KMS-11 (cell line): ENCODE data around the gene BICRA.

Source experiments
- H2AFZ ChIP-seq: fragments of 200-600 bp; sonication (generic); 2 replicates; pipeline ENCODE4 v1.6.1; 2016; ENCODE audit warnings: antibody characterized with exemption, mixed run types, low read depth
- H3K27ac ChIP-seq: fragments of 200-600 bp; sonication (generic); 2 replicates; pipeline ENCODE4 v1.6.1; 2016; ENCODE audit warnings: mild to moderate bottlenecking, mixed run types
- H3K27me3 ChIP-seq: fragments of 200-600 bp; sonication (generic); 2 replicates; pipeline ENCODE4 v1.6.1; 2017; ENCODE audit warnings: mild to moderate bottlenecking, low read depth, mixed run types, moderate library complexity; ENCODE audit not compliant: insufficient read depth
- H3K36me3 ChIP-seq: fragments of 200-600 bp; sonication (generic); 2 replicates; pipeline ENCODE4 v1.6.1; 2017; ENCODE audit warnings: mild to moderate bottlenecking, mixed run types; ENCODE audit not compliant: insufficient read depth
- H3K4me1 ChIP-seq: fragments of 200-600 bp; sonication (generic); 2 replicates; pipeline ENCODE4 v1.6.1; 2016; ENCODE audit warnings: mild to moderate bottlenecking, low read depth, mixed run types; ENCODE audit not compliant: poor library complexity, severe bottlenecking
- H3K4me2 ChIP-seq: fragments of 200-600 bp; sonication (generic); 2 replicates; pipeline ENCODE4 v1.7.0; 2016; ENCODE audit warnings: mild to moderate bottlenecking, mixed run types
- H3K4me3 ChIP-seq: fragments of 200-600 bp; sonication (generic); IDR thresholded peaks from 2 replicates; pipeline ENCODE4 v1.6.1; 2017; ENCODE audit warnings: low read depth, low read length, mixed read lengths; ENCODE audit not compliant: insufficient read depth
- H3K79me2 ChIP-seq: fragments of 200-600 bp; sonication (generic); 2 replicates; pipeline ENCODE4 v1.6.1; 2016; ENCODE audit warnings: low read depth, mixed run types; ENCODE audit not compliant: insufficient read depth
- H3K9ac ChIP-seq: fragments of 200-600 bp; sonication (generic); 2 replicates; pipeline ENCODE4 v1.6.1; 2016; ENCODE audit warnings: mild to moderate bottlenecking, mixed run types
- H4K20me1 ChIP-seq: fragments of 200-600 bp; sonication (generic); 2 replicates; pipeline ENCODE4 v1.6.1; 2016; ENCODE audit warnings: mild to moderate bottlenecking, mixed run types; ENCODE audit not compliant: insufficient read depth
- CTCF ChIP-seq: fragments of 200-600 bp; sonication (generic); conservative IDR thresholded peaks from 2 replicates; pipeline ENCODE4 v1.6.1; 2017; ENCODE audit warnings: low read depth, mild to moderate bottlenecking, antibody characterized with exemption, low read length, moderate library complexity, mixed read lengths

Gene BICRA

GRCh38 chr19:47600246-47601179 lies 8.4 kb upstream of the BICRA start:
- peak overlapping the region; percentile 60 for H3K27ac ChIP-seq
- H3K4me2 ChIP-seq = peak overlapping the region; percentile 90
- no peaks in the 10 kb centered on the region for H3K36me3 ChIP-seq
- H3K9ac ChIP-seq = peak overlapping the region; percentile 58
- H4K20me1 ChIP-seq = no peaks in the 10 kb centered on the region
- H3K4me1 ChIP-seq = peaks cover 5% of the 10 kb centered on the region
- H2AFZ ChIP-seq = peak overlapping the region; percentile 90
- no peaks in the 10 kb centered on the region for H3K79me2 ChIP-seq
- no peak overlapping the region for H3K4me3 ChIP-seq
- H3K27me3 ChIP-seq = no peaks in the 10 kb centered on the region
- TF ChIP-seq CTCF = no peak

DNA sequence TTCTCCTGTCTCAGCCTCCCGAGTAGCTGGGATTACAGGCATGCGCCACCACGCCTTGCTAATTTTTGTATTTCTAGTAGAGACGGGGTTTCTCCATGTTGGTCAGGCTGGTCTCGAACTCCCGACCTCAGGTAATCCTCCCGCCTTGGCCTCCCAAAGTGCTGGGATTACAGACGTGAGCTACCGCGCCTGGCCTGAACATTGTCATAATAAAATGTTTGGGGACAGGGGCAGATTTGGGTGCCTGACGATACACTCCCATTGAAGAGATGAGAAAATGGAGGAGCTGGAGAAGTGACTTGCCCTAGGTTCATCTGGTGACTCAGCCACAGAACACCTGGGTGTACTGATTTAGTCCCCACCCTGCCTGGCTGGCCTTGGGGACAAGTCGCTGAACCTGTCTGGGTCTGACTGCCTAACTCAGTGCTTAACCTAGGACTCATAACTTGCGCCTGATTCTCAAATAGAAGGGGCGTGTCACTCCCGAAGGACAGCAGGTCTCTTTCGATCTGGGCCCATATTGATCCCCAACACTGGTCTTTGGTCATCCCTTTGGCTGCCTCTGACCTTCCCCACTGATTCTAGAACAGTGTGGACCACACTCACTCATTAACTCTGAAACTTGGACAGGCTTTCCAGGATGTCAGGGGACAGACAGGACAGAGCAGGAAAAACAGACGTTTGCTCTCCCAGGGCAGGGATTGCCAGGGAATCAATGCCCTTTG lies 7.6 kb upstream of the BICRA start:
- Histone ChIP-seq H3K27ac (peak overlapping the region; percentile 60; the same call in 1 of the 2 replicates), H4K20me1 (no peaks in the 10 kb centered on the region), H3K79me2 (no peaks in the 10 kb centered on the region), H3K9ac (peak overlapping the region; percentile 58; the same call in 1 of the 2 replicates), H3K4me3 (no peak overlapping the region), H3K27me3 (no peaks in the 10 kb centered on the region), H3K4me1 (peaks cover 5% of the 10 kb centered on the region), H2AFZ (peak overlapping the region; percentile 83), H3K4me2 (peak overlapping the region; percentile 71; the same call in 1 of the 2 replicates), H3K36me3 (no peaks in the 10 kb centered on the region)
- no peak for TF ChIP-seq CTCF

- H3K4me3 ChIP-seq = no peak overlapping the region
- no peak overlapping the region for H3K27ac ChIP-seq
- H2AFZ ChIP-seq = no peak overlapping the region
- no peaks in the 10 kb centered on the region for H3K27me3 ChIP-seq
- H3K36me3 ChIP-seq = no peaks in the 10 kb centered on the region
- TF ChIP-seq CTCF = no peak
- H3K79me2 ChIP-seq = 0 out of 2 replicates have a peak, but pooled peaks cover 7% of the 10 kb centered on the region
- no peaks in the 10 kb centered on the region for H4K20me1 ChIP-seq
- no peak overlapping the region for H3K4me2 ChIP-seq
- peaks cover 12% of the 10 kb centered on the region for H3K4me1 ChIP-seq
- no peak overlapping the region for H3K9ac ChIP-seq
Observed at GRCh38 chr19:47603706-47604565, 5.0 kb upstream of the BICRA start.

DNA sequence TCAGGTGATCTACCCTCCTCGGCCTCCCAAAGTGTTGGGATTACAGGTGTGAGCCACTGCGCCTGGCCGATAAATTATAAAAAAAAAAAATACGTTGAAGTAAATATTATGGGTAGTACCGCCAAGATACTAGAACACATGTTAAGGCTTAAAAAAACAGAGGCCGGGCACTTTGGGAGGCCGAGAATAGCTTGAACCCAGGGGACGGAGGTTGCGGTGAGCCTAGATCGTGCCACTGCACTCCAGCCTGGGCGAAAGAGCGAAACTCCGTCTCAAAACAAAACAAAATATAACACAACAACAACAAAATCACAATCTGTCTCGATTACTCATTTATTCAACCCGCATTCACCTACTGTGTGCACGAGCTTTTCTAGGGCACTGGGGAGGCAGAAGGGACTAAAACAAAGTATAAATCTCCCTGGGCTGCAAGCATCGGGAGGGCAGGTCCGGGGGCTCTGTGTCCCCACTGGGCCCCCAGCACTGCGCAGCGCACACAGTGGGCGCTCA lies 1.3 kb upstream of the BICRA start:
- Histone ChIP-seq H3K4me2 (peak overlapping the region; percentile 75), H3K79me2 (peaks cover 29% of the 10 kb centered on the region), H3K27me3 (no peaks in the 10 kb centered on the region), H3K4me1 (peaks cover 21% of the 10 kb centered on the region), H3K4me3 (no peak overlapping the region), H3K27ac (peak overlapping the region; percentile 67; the same call in 1 of the 2 replicates), H4K20me1 (peaks cover 3% of the 10 kb centered on the region; the same call in 1 of the 2 replicates), H2AFZ (peak overlapping the region; percentile 99), H3K36me3 (no peaks in the 10 kb centered on the region), H3K9ac (peak overlapping the region; percentile 75; the same call in 1 of the 2 replicates)
- no peak; the same call in 1 of the 2 replicates for TF ChIP-seq CTCF
